ENCODE measurements around the gene NOP53.
A peak's percentile ranks its signal among the peaks of the same experiment; 100 is the strongest.
"Not testable (repeated sequence)": the region's sequence is repeated elsewhere in the genome, so short reads cannot be mapped to it uniquely, and the experiment has no call there.

NOP53 gene

GRCh38 chr19:47745010-47745901 lies at the start of gene NOP53:
TSS of gene NOP53 (plus strand) at chr19:47745546. CDS start at chr19:47745560, 14 bp downstream.
- peak; percentile 98 for DNase-seq

DNA sequence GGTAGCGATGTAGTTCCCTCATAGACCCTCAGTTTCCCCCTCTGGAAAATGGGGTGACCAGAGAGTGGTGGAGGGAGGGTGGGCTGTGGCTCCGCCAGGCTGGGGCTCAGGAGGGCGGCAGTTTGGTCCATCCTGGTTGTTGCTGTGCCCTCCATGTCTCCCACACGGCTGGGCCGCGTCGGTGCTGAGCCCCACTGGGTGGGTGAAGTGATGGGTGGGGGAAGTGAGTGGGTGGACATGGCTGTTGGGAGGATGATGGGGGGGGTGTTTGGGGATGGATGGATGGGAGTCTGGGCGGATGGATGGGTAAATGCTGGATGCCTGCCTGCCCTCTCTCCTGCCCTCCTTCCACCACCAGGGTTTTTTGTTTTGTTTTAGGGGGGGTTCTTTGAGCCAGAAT lies 48.7 kb upstream of the NOP53 start:
- no peak for DNase-seq

- peak; percentile 87 for DNase-seq
Observed at GRCh38 chr19:47697863-47698609, 47.3 kb upstream of the NOP53 start.

DNA sequence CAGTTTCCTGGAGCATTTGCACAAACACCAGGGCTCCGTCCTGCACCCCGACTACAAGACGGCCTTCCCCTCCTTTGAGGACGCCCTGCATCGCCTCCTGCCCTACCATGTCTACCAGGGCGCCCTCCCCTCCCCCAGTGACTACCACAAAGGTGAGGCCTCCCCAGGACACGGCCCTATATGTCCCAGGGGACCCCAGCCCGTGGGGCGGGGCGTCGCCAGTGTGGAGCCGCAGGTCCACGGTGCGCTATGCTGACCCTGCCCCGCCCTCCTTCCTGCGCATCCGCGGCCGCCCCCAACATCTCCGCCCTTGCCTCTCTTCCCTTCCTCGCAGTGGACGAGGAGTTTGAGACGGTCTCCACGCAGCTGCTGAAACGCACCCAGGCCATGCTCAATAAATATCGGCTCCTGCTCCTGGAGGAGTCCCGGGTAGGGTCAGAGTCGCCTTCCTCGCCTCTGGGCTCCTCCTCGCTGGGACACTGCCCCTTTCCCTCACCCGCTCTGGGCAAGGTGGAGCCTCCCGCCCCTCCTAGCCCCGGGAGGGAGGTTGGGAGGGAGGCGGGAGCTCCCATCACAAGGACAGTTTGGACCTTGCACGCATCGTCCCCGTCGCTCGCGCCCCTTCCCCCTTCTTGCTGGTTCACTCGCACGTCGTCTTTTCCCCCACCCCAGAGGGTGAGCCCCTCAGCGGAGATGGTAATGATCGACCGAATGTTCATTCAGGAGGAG lies 46.6 kb upstream of the NOP53 start:
- DNase-seq, result no peak

GRCh38 chr19:47699360-47699917 lies 45.9 kb upstream of the NOP53 start:
- peak; percentile 73 for DNase-seq

- DNase-seq, result no peak
Observed at GRCh38 chr19:47700934-47701716, 44.2 kb upstream of the NOP53 start.

- DNase-seq, result no peak
Observed at GRCh38 chr19:47701717-47702552, 43.4 kb upstream of the NOP53 start.

GRCh38 chr19:47702671-47703070 lies 42.7 kb upstream of the NOP53 start:
- DNase-seq, result no peak

- no peak for DNase-seq
Observed at GRCh38 chr19:47703301-47703700, 42.0 kb upstream of the NOP53 start.

GRCh38 chr19:47704024-47704423 lies 41.3 kb upstream of the NOP53 start:
- no peak for DNase-seq

DNA sequence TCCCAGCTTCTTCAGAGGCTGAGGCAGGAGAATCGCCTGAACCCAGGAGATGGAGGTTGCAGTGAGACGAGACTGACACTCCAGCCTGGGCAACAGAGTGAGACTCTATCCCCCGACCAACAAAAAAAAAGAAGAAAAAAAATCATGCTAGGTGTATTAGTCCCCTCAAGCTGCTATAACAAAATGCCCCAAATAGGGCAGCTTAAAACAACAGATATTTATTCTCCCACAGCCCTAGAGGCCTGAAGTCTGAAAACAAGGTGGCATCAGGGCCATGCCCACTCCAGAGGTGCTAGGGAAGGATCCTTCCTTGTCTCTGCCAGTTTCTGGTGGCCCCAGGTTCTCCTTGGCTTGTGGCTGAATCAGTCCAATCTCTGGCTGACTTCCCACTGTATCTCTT lies 40.7 kb upstream of the NOP53 start:
- DNase-seq, result no peak

- peak; percentile 91 for DNase-seq
Observed at GRCh38 chr19:47707135-47707925, 38.0 kb upstream of the NOP53 start.

- no peak for DNase-seq
Observed at GRCh38 chr19:47711652-47712242, 33.6 kb upstream of the NOP53 start.

DNA sequence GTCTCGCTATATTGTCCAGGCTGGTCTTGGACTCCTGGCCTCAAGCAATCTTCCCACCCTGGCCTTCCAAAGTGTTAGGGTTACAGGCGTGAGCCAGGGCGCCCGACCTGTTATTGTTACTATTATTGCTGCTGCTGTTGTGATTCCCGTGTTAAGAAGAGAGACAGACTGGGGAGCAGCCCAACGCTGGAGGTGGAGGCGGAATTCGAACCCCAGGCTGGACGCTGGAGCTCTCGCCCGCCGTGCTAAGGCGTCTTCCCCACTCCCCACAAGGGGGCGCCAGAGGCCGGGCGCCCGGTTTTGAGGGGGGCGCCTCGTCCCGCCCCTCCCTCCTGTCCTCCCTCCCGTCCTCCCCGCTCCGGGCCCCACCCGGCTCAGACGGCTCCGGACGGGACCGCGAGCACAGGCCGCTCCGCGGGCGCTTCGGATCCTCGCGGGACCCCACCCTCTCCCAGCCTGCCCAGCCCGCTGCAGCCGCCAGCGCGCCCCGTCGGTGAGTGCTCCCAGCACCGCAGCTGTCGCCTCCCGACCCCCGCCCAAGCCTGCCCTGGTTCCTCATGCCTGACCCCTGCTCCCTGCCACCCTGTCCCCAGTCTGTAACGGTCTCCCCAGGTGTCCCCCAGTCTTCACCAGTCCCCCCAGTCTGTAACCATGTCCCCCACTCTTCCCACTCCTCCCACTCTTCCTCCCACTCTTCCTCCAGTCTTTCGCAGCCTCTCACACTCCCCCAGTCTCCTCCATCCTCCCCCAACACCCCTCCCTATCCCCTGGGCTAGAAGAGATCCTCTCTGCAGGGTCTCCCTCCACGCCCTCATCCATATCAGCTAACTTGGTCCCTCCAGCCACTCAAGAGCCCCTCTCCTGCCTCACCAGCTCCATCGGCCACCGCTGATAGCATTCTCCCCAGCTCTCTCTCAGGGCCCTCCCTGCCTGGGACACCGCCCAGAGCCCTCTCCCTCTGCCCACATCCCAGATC lies 32.0 kb upstream of the NOP53 start, which contains the start of gene EHD2:
EHD2 (plus strand) TSS at position 377 of the 976 bp plus-strand sequence. CDS start 3,191 bp downstream, outside the sequence.
- DNase-seq, result peak; percentile 69

GRCh38 chr19:47714339-47714738 lies 31.0 kb upstream of the NOP53 start:
- DNase-seq, result no peak

DNA sequence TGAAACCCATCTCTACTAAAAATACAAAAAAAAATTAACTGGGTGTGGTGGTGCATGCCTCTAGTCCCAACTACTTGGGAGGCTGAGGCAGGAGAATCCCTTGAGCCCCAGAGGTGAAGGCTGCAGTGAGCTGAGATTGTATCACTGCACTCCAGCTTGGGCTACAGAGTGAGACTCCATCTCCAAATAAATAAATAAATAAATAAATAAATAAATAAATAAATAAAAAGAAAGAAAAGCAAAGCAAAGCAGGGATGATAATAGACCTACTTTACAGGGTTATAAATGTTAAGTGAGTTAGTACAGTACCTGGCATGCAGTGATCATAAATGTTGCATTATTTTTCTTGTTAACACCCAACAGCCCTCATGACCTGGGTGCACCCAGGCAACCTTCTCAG lies 30.5 kb upstream of the NOP53 start:
- not testable (repeated sequence) for DNase-seq

DNA sequence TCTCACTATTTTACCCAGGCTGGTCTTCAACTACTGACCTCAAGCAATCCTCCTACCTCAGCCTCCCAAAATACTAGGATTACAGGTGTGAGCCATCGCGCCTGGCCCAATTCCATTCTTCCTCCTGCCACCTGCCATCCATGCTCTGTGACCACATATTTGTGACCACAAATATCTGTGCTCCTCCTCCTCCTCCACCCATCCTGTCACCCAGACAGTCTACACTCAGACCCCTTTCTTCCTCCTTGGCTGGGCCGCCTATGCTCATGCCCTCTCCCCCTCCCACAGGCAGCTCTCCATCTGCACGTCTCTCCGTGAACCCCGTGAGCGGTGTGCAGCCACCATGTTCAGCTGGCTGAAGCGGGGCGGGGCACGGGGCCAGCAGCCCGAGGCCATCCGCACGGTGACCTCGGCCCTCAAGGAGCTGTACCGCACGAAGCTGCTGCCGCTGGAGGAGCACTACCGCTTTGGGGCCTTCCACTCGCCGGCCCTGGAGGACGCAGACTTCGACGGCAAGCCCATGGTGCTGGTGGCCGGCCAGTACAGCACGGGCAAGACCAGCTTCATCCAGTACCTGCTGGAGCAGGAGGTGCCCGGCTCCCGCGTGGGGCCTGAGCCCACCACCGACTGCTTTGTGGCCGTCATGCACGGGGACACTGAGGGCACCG lies 28.9 kb upstream of the NOP53 start:
- DNase-seq, result no peak

Measured in hematopoietic multipotent progenitor cell treated with erythropoietin and hydrocortisone succinate and interleukin-3 and kit ligand, for 6 days (in vitro differentiated cells).